Measurements from ENCODE around the gene FAM111B. TPM values are rescaled to one million over a fixed set of nuclear protein-coding genes. Genes with fewer than 3 reads are reported as not detected.

The FAM111B gene
- total RNA-seq, 4 donors from 2014 or later = 2.9 to 14.9 (median 8.0) TPM

- no peaks in the 10 kb centered on the region for H3K36me3 ChIP-seq
- WGBS, 2 donors = 8 to 16% methylated on average over 13 to 19 of the region's 37 CpGs
- peaks cover 0 to 7% (median 0%) of the 10 kb centered on the region in 4 donors for H3K27me3 ChIP-seq
- H3K27ac ChIP-seq = peak overlapping the region; percentile 49 to 89 (median 78)
- no peaks in the 10 kb centered on the region for H3K9me3 ChIP-seq
- peak overlapping the region; percentile 56 to 90 (median 68) for H3K4me3 ChIP-seq
- peaks cover 19 to 43% (median 26%) of the 10 kb centered on the region in 3 donors for H3K4me1 ChIP-seq
- no peak for TF ChIP-seq POLR2A (IDR thresholded peaks at IDR 0.05)
- no peak for TF ChIP-seq CTCF (IDR thresholded peaks at IDR 0.05)
- DNase-seq = no peak
- intact Hi-C loops (cut with DNase I) = loop anchor here (5.0 kb wide), 1 partner anchor 34 kb away; no protein-coding TSS in a partner anchor
These were observed 66.3 kb downstream of the FAM111B start for GRCh38 chr11:59173080-59173963.

- Histone ChIP-seq H3K27me3 (peaks cover 0 to 7% (median 0%) of the 10 kb centered on the region in 4 donors), H3K27ac (peak overlapping the region; percentile 49 to 89 (median 78)), H3K9me3 (no peaks in the 10 kb centered on the region), H3K36me3 (no peaks in the 10 kb centered on the region), H3K4me3 (peak overlapping the region; percentile 56 to 90 (median 68)), H3K4me1 (peaks cover 19 to 43% (median 26%) of the 10 kb centered on the region in 3 donors)
- intact Hi-C loops (cut with DNase I) = loop anchor here (5.0 kb wide), 1 partner anchor 33 kb away; no protein-coding TSS in a partner anchor
- WGBS, 2 donors = 21 to 28% methylated on average over 5 to 7 of the region's 7 CpGs
- no peak for TF ChIP-seq CTCF (IDR thresholded peaks at IDR 0.05)
- peak in 2 of 4 donors; percentile 27 to 29 for TF ChIP-seq POLR2A (IDR thresholded peaks at IDR 0.05)
- no peak for DNase-seq
These were observed 67.1 kb downstream of the FAM111B start for GRCh38 chr11:59173964-59174663.

GRCh38 chr11:59174664-59175033 lies 67.6 kb downstream of the FAM111B start:
- H3K27me3 ChIP-seq = peaks cover 0 to 7% (median 0%) of the 10 kb centered on the region in 4 donors
- peak overlapping the region; percentile 49 to 89 (median 68) for H3K27ac ChIP-seq
- no peaks in the 10 kb centered on the region for H3K36me3 ChIP-seq
- TF ChIP-seq CTCF (IDR thresholded peaks at IDR 0.05) (no peak), POLR2A (IDR thresholded peaks at IDR 0.05) (no peak)
- DNase-seq = no peak
- 29 to 32% methylated on average over 3 to 4 of the region's 7 CpGs for WGBS, 2 donors
- H3K4me1 ChIP-seq = peaks cover 19 to 43% (median 26%) of the 10 kb centered on the region in 3 donors
- H3K9me3 ChIP-seq = no peaks in the 10 kb centered on the region
- H3K4me3 ChIP-seq = peak overlapping the region in 1 of 4 donors; percentile 19
- intact Hi-C loops (cut with DNase I) = loop anchor here (5.0 kb wide), 1 partner anchor 33 kb away; no protein-coding TSS in a partner anchor

- Histone ChIP-seq H3K4me1 (peaks cover 19 to 43% (median 26%) of the 10 kb centered on the region in 3 donors), H3K4me3 (peak overlapping the region in 1 of 4 donors; percentile 19), H3K27ac (peak overlapping the region; percentile 49 to 89 (median 68)), H3K9me3 (no peaks in the 10 kb centered on the region), H3K36me3 (no peaks in the 10 kb centered on the region), H3K27me3 (peaks cover 0 to 7% (median 0%) of the 10 kb centered on the region in 4 donors)
- DNase-seq = no peak
- intact Hi-C loops (cut with DNase I) = no loop called here
- no peak for TF ChIP-seq POLR2A (IDR thresholded peaks at IDR 0.05)
- no peak for TF ChIP-seq CTCF (IDR thresholded peaks at IDR 0.05)
- 30 to 37% methylated on average over 2 to 4 of the region's 4 CpGs for WGBS, 2 donors
These were observed 68.1 kb downstream of the FAM111B start for GRCh38 chr11:59175091-59175501.
